B cell (primary cell): ENCODE results near the gene GRIN2D.

ENCODE experiments used
- EZH2 ChIP-seq: IDR thresholded peaks from 2 replicates; pipeline ENCODE4 v1.6.1; 2012; ENCODE audit warnings: borderline replicate concordance, low read depth, mild to moderate bottlenecking, moderate library complexity, low read length; ENCODE audit not compliant: insufficient read depth, poor library complexity, severe bottlenecking
- TF ChIP-seq, protein P1 (sequence below): fragments of 200-600 bp; IDR thresholded peaks from one replicate; pipeline ENCODE4 v1.8.0; 2022; ENCODE audit warnings: antibody characterized with exemption, mild to moderate bottlenecking

DNA sequence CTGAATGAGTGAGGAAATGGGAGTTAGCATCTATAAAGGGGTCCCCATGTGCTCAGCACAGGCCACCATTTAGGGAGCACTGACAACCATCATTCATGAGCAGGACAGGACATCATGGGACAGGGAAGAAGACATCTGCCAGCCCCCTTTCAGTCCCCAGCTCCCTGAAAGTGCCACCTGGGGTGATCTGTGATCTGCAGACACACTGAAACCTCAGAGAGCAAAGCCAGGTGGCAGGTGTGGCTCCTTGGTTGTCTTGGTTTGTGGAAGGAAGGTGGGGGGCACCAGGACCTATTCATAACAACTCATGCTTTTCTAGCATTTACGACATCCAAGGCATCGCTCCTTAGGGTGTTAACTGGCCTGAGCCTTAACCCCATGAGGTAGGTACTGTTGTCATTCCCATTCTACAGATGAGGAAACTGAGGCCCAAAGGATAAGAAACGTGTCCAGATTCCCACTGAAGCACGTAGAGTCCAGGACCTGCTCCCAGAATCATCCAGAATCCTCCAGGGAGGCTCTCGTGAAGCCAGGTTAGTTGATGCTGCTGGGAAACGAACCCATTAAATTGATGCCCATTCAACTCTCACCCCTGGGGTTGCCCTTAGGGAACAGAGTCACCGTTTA lies 7.9 kb upstream of the GRIN2D start:
- TF ChIP-seq, protein P1, sequence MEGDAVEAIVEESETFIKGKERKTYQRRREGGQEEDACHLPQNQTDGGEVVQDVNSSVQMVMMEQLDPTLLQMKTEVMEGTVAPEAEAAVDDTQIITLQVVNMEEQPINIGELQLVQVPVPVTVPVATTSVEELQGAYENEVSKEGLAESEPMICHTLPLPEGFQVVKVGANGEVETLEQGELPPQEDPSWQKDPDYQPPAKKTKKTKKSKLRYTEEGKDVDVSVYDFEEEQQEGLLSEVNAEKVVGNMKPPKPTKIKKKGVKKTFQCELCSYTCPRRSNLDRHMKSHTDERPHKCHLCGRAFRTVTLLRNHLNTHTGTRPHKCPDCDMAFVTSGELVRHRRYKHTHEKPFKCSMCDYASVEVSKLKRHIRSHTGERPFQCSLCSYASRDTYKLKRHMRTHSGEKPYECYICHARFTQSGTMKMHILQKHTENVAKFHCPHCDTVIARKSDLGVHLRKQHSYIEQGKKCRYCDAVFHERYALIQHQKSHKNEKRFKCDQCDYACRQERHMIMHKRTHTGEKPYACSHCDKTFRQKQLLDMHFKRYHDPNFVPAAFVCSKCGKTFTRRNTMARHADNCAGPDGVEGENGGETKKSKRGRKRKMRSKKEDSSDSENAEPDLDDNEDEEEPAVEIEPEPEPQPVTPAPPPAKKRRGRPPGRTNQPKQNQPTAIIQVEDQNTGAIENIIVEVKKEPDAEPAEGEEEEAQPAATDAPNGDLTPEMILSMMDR = no peak
- TF ChIP-seq EZH2 = no peak
